ENCODE measurements around the gene SCUBE3.

The SCUBE3 gene

GRCh38 chr6:35242906-35243305 is 29.1 kb downstream of the SCUBE3 start:
- no peaks in the 10 kb centered on the region for H3K27me3 ChIP-seq (ENCODE audit: insufficient read depth, low read length, poor library complexity, severe bottlenecking)
- no peaks in the 10 kb centered on the region for H4K20me1 ChIP-seq (ENCODE audit: insufficient read depth, low read length, poor library complexity, severe bottlenecking)
- H3F3A ChIP-seq (ENCODE audit: low read depth), result no peaks in the 10 kb centered on the region
- H3K4me1 ChIP-seq (ENCODE audit: insufficient read depth, low read length, poor library complexity, severe bottlenecking), result peaks cover 26% of the 10 kb centered on the region
- H3K9me3 ChIP-seq (ENCODE audit: insufficient read depth, low read depth, low read length), result no peaks in the 10 kb centered on the region
- H3K79me2 ChIP-seq (ENCODE audit: insufficient read depth, low read length), result no peaks in the 10 kb centered on the region
- H3K4me2 ChIP-seq (ENCODE audit: low read depth, low read length, poor library complexity, severe bottlenecking), result no peak overlapping the region
- H3K9me2 ChIP-seq (replicated peaks; ENCODE audit: low read depth, low read length), result no peaks in the 10 kb centered on the region
- no peak overlapping the region for H2AFZ ChIP-seq (ENCODE audit: low read length)
- H3K4me3 ChIP-seq (ENCODE audit: low read length, poor library complexity, severe bottlenecking), result no peak overlapping the region
- TF ChIP-seq CTCF (conservative IDR thresholded peaks at IDR 0.05; ENCODE audit: low read length) (no peak), EZH2phosphoT487 (IDR thresholded peaks at IDR 0.05; ENCODE audit: borderline replicate concordance) (no peak)
- no peak overlapping the region for H3K9ac ChIP-seq (ENCODE audit: low read depth, low read length, poor library complexity, severe bottlenecking)
- H3K36me3 ChIP-seq (ENCODE audit: insufficient read depth, low read length), result no peaks in the 10 kb centered on the region

GRCh38 chr6:35243386-35243958 is 29.7 kb downstream of the SCUBE3 start:
- H3K9me3 ChIP-seq (ENCODE audit: insufficient read depth, low read depth, low read length), result no peaks in the 10 kb centered on the region
- TF ChIP-seq CTCF (conservative IDR thresholded peaks at IDR 0.05; ENCODE audit: low read length) (no peak), EZH2phosphoT487 (IDR thresholded peaks at IDR 0.05; ENCODE audit: borderline replicate concordance) (no peak)
- no peaks in the 10 kb centered on the region for H3K27me3 ChIP-seq (ENCODE audit: insufficient read depth, low read length, poor library complexity, severe bottlenecking)
- no peaks in the 10 kb centered on the region for H3F3A ChIP-seq (ENCODE audit: low read depth)
- no peak overlapping the region for H3K4me3 ChIP-seq (ENCODE audit: low read length, poor library complexity, severe bottlenecking)
- no peaks in the 10 kb centered on the region for H3K79me2 ChIP-seq (ENCODE audit: insufficient read depth, low read length)
- no peaks in the 10 kb centered on the region for H4K20me1 ChIP-seq (ENCODE audit: insufficient read depth, low read length, poor library complexity, severe bottlenecking)
- H3K4me2 ChIP-seq (ENCODE audit: low read depth, low read length, poor library complexity, severe bottlenecking), result no peak overlapping the region
- H2AFZ ChIP-seq (ENCODE audit: low read length), result no peak overlapping the region
- H3K9me2 ChIP-seq (replicated peaks; ENCODE audit: low read depth, low read length), result no peaks in the 10 kb centered on the region
- no peaks in the 10 kb centered on the region for H3K36me3 ChIP-seq (ENCODE audit: insufficient read depth, low read length)
- no peak overlapping the region for H3K9ac ChIP-seq (ENCODE audit: low read depth, low read length, poor library complexity, severe bottlenecking)
- peaks cover 26% of the 10 kb centered on the region for H3K4me1 ChIP-seq (ENCODE audit: insufficient read depth, low read length, poor library complexity, severe bottlenecking)

- no peak overlapping the region for H2AFZ ChIP-seq (ENCODE audit: low read length)
Observed at GRCh38 chr6:35244551-35244950, 30.8 kb downstream of the SCUBE3 start.

More at GRCh38 chr6:35244551-35244950, 30.8 kb downstream of the SCUBE3 start:
- Histone ChIP-seq H3K9ac (ENCODE audit: low read depth, low read length, poor library complexity, severe bottlenecking) (no peak overlapping the region), H3K79me2 (ENCODE audit: insufficient read depth, low read length) (no peaks in the 10 kb centered on the region), H3K36me3 (ENCODE audit: insufficient read depth, low read length) (no peaks in the 10 kb centered on the region), H4K20me1 (ENCODE audit: insufficient read depth, low read length, poor library complexity, severe bottlenecking) (no peaks in the 10 kb centered on the region), H3F3A (ENCODE audit: low read depth) (no peaks in the 10 kb centered on the region), H3K4me2 (ENCODE audit: low read depth, low read length, poor library complexity, severe bottlenecking) (no peak overlapping the region), H3K4me1 (ENCODE audit: insufficient read depth, low read length, poor library complexity, severe bottlenecking) (peaks cover 21% of the 10 kb centered on the region), H3K27me3 (ENCODE audit: insufficient read depth, low read length, poor library complexity, severe bottlenecking) (no peaks in the 10 kb centered on the region), H3K9me2 (replicated peaks; ENCODE audit: low read depth, low read length) (no peaks in the 10 kb centered on the region), H3K4me3 (ENCODE audit: low read length, poor library complexity, severe bottlenecking) (no peak overlapping the region), H3K9me3 (ENCODE audit: insufficient read depth, low read depth, low read length) (no peaks in the 10 kb centered on the region)
- TF ChIP-seq CTCF (conservative IDR thresholded peaks at IDR 0.05; ENCODE audit: low read length) (no peak), EZH2phosphoT487 (IDR thresholded peaks at IDR 0.05; ENCODE audit: borderline replicate concordance) (no peak)
